Aorta (tissue), 5 donors: Measurements from ENCODE around the gene CRCP. TPM values are rescaled to one million over a fixed set of nuclear protein-coding genes. Genes with fewer than 3 reads are reported as not detected.

ENCODE experiments used
- ATAC-seq: fragments of 200-7000 bp; cut with Tn5 transposase; one replicate; pipeline ENCODE4 v1.9.1; 2022; ENCODE audit warnings: moderate library complexity; ENCODE audit not compliant: low FRiP score
- DNase-seq, 2 donors: peaks; one replicate each; pipeline ENCODE4 v3.0.0-alpha.2; 2020
- H3K27ac ChIP-seq, 2 donors: one replicate each; pipeline ENCODE4 v1.5.1; 2013; ENCODE audit warnings: low read length in 2 of 2, mild to moderate bottlenecking in 2 of 2, moderate library complexity in 2 of 2, control low read depth in 1 of 2, inconsistent platforms in 1 of 2, low read depth in 1 of 2
- H3K27me3 ChIP-seq, 2 donors: one replicate each; pipeline ENCODE4 v1.6.1; 2013; ENCODE audit warnings: control low read depth in 1 of 2, low read length in 1 of 2, mild to moderate bottlenecking in 1 of 2, moderate library complexity in 1 of 2; ENCODE audit not compliant: insufficient read depth in 2 of 2, control insufficient read depth in 1 of 2
- H3K36me3 ChIP-seq, 2 donors: one replicate each; pipeline ENCODE4 v1.6.1; 2013; ENCODE audit warnings: control low read depth in 1 of 2, low read length in 1 of 2, mild to moderate bottlenecking in 1 of 2; ENCODE audit not compliant: insufficient read depth in 2 of 2, control insufficient read depth in 1 of 2
- H3K4me1 ChIP-seq, 2 donors: one replicate each; pipeline ENCODE4 v1.6.1; 2013; ENCODE audit warnings: low read length in 2 of 2, control low read depth in 1 of 2, mild to moderate bottlenecking in 1 of 2, moderate library complexity in 1 of 2; ENCODE audit not compliant: insufficient read depth in 2 of 2, control insufficient read depth in 1 of 2
- H3K4me3 ChIP-seq, 2 donors: one replicate each; pipeline ENCODE4 v1.5.1; 2013; ENCODE audit warnings: low read length in 2 of 2, control low read depth in 1 of 2, mild to moderate bottlenecking in 1 of 2
- H3K9me3 ChIP-seq: one replicate; pipeline ENCODE4 v1.6.1; 2013; ENCODE audit warnings: mild to moderate bottlenecking, low read length; ENCODE audit not compliant: control insufficient read depth
- WGBS, 2 donors: extraction: QIAGEN DNeasy Blood & Tissue Kit; methylation state at CpG; one replicate each; pipeline ENCODE4 v1.1.7; 2013; 5-methylcytosine and 5-hydroxymethylcytosine counted together
- intact Hi-C, 2 donors: fragments of 100-400 bp; cut with DNase I; formaldehyde crosslinking; loops; one replicate each; pipeline versions ENCODE4 v1.14.2 to v1.15.0; 2022
- polyA plus RNA-seq, 2 donors: library from polyadenylated mRNA; stranded (reverse); fragments of 200-250 nt; gene quantifications; one replicate each; pipeline ENCODE4 v1.2.3, GENCODE V29; 2013
- total RNA-seq, 2 donors: library from RNA; stranded (reverse); fragmentation: NEBNext Ultra II Directional; extraction: Animal tissue kit (Norgen Biotek cat#: 25700); gene quantifications; one replicate each; pipeline ENCODE4 v1.2.1, GENCODE V29; 2021
- donor health status: healthy with polysubstance abuse.
- donor health status: Bipolar disorder and iron deficiency.
- donor health status: DM: no; HTN: no; CAD: no.
- donor health status: DM: no; HTN: no; CAD: no.
- donor health status: DM: yes; HTN: yes; CAD: no.

The CRCP gene
- total and polyA plus RNA-seq, 4 donors, result 16.8 to 29.5 (median 25.4) TPM

- WGBS, 2 donors, result 5 to 7% methylated on average over 2 of the region's 2 CpGs
- intact Hi-C loops, result no loop called here
Observed at GRCh38 chr7:66198469-66198868, 83.8 kb downstream of the CRCP start.

GRCh38 chr7:66198956-66199355, 84.3 kb downstream of the CRCP start:
- 57 to 60% methylated on average over 4 of the region's 4 CpGs for WGBS, 2 donors
- DNase-seq, result peak in 1 of 2 donors; percentile 56
- H3K4me3 ChIP-seq, result no peak overlapping the region
- H3K9me3 ChIP-seq, result no peaks in the 10 kb centered on the region
- intact Hi-C loops, result no loop called here
- no peaks in the 10 kb centered on the region for H3K36me3 ChIP-seq
- ATAC-seq, result no peak
- no peaks in the 10 kb centered on the region for H3K27me3 ChIP-seq
- H3K4me1 ChIP-seq, result no peaks in the 10 kb centered on the region
- H3K27ac ChIP-seq, result no peak overlapping the region

More at GRCh38 chr7:66198469-66198868, 83.8 kb downstream of the CRCP start:
- H3K36me3 ChIP-seq, result no peaks in the 10 kb centered on the region
- no peaks in the 10 kb centered on the region for H3K4me1 ChIP-seq
- DNase-seq, result peak in 1 of 2 donors; percentile 60
- H3K27ac ChIP-seq, result no peak overlapping the region
- no peak overlapping the region for H3K4me3 ChIP-seq
- H3K9me3 ChIP-seq, result no peaks in the 10 kb centered on the region
- H3K27me3 ChIP-seq, result no peaks in the 10 kb centered on the region
- no peak for ATAC-seq

GRCh38 chr7:66202441-66202840, 87.8 kb downstream of the CRCP start:
- Histone ChIP-seq H3K4me1 (no peaks in the 10 kb centered on the region), H3K27ac (no peak overlapping the region), H3K36me3 (no peaks in the 10 kb centered on the region), H3K9me3 (no peaks in the 10 kb centered on the region), H3K27me3 (no peaks in the 10 kb centered on the region), H3K4me3 (no peak overlapping the region)
- intact Hi-C loops, result no loop called here
- ATAC-seq (no peak), DNase-seq (no peak)
- WGBS, 2 donors, result 72% methylated on average over 8 of the region's 8 CpGs

Other genes starting within 250 kb of the CRCP start
- gene VKORC1L1, start 241.8 kb upstream of the CRCP start, total RNA-seq, result 10 to 100 TPM; 21.6 to 21.9 TPM
- gene VKORC1L1, start 241.8 kb upstream of the CRCP start, polyA plus RNA-seq, result 10 to 100 TPM; 10.0 to 11.8 TPM
- gene GUSB, start 132.6 kb upstream of the CRCP start, total RNA-seq, result 10 to 100 TPM; 30.3 to 47.3 TPM
- 10 to 100 TPM; 42.4 to 55.5 TPM for gene GUSB, start 132.6 kb upstream of the CRCP start, polyA plus RNA-seq
- gene ASL, start 39.0 kb upstream of the CRCP start, total RNA-seq, result 10 to 100 TPM; 29.1 to 30.3 TPM
- gene ASL, start 39.0 kb upstream of the CRCP start, polyA plus RNA-seq, result 10 to 100 TPM; 26.8 to 98.7 TPM
- gene TPST1, start 90.5 kb downstream of the CRCP start, total RNA-seq, result 10 to 100 TPM; 22.0 to 38.8 TPM
- gene TPST1, start 90.5 kb downstream of the CRCP start, polyA plus RNA-seq, result 10 to 100 TPM in 1 of 2 donors, 1 to 10 TPM in 1; 7.1 to 10.3 TPM